PC-3 (cell line): ENCODE data around the gene MBD6.

ENCODE experiments used
- CTCF ChIP-seq: fragments of 300-600 bp; sonication (generic); conservative IDR thresholded peaks from 2 replicates; pipeline ENCODE4 v1.5.1; 2017; ENCODE audit warnings: antibody characterized with exemption, low read depth, mild to moderate bottlenecking, low read length
- EZH2 ChIP-seq: fragments of 300-600 bp; sonication (generic); IDR thresholded peaks from one replicate; pipeline ENCODE4 v1.6.1; 2017; ENCODE audit warnings: antibody characterized with exemption, mild to moderate bottlenecking, low read length; ENCODE audit not compliant: unreplicated experiment

GRCh38 chr12:57474430-57474829, 48.2 kb upstream of the MBD6 start:
- TF ChIP-seq CTCF (no peak), EZH2 (no peak)
